ENCODE results near the gene GATAD2A. TPM values are rescaled to one million over a fixed set of nuclear protein-coding genes. Genes with fewer than 3 reads are reported as not detected.

The GATAD2A gene
- total RNA-seq, 6 experiments from 2014 or later = 23.9 to 59.6 (median 39.2) TPM

DNA sequence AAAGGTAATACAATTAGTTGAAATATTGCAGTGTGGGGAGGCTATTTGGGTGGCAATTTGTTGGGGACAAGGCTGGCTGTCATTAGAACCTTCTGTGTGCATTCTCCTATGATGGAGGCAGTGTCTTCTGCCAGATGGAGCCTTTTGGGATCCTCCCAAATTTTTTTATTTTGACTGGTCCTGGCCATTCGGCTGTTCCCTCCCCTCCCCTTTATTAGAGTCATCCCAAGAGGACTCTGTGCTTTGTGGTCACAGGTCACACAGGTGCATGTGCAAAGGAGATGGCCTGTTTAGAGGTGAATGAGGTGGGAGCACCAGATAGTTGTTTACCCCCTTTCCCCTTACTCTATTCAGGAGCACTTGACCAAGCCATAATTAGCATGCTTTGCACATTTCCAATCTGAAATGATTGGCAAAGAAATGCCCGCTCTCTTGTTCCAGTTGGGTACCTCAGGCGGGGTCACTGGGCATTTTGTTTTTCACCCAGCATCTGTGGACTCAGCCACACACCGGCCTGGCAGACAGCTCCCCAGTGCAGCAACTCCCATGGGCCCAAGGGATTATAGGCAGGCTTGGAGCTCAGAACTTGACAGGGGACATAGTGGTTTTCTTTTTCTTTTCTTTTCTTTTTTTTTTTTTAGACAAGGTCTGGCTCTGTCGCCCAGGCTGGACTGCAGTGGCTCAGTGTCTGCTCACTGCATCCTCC lies 19.8 kb downstream of the GATAD2A start:
- H3K27me3 ChIP-seq = no peaks in the 10 kb centered on the region
- H3K36me3 ChIP-seq = no peaks in the 10 kb centered on the region
- intact Hi-C loops (cut with DNase I) = no loop called here
- no peak overlapping the region for H3K4me3 ChIP-seq
- ATAC-seq = peak; percentile 46 to 65 (median 58)
- no peaks in the 10 kb centered on the region for H3K9me3 ChIP-seq
- H3K4me1 ChIP-seq = peaks cover 0 to 34% (median 11%) of the 10 kb centered on the region in 4 donors
- 16% methylated on average over 3 of the region's 5 CpGs for WGBS (ENCODE audit: insufficient coverage, low coverage, low lambda C conversion rate, missing lambda C conversion rate)
- TF ChIP-seq POLR2A (IDR thresholded peaks at IDR 0.05) = no peak
- TF ChIP-seq, protein P1, sequence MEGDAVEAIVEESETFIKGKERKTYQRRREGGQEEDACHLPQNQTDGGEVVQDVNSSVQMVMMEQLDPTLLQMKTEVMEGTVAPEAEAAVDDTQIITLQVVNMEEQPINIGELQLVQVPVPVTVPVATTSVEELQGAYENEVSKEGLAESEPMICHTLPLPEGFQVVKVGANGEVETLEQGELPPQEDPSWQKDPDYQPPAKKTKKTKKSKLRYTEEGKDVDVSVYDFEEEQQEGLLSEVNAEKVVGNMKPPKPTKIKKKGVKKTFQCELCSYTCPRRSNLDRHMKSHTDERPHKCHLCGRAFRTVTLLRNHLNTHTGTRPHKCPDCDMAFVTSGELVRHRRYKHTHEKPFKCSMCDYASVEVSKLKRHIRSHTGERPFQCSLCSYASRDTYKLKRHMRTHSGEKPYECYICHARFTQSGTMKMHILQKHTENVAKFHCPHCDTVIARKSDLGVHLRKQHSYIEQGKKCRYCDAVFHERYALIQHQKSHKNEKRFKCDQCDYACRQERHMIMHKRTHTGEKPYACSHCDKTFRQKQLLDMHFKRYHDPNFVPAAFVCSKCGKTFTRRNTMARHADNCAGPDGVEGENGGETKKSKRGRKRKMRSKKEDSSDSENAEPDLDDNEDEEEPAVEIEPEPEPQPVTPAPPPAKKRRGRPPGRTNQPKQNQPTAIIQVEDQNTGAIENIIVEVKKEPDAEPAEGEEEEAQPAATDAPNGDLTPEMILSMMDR (IDR thresholded peaks at IDR 0.05) = no peak
- peak overlapping the region in 2 of 3 donors; percentile 24 to 49 for H3K27ac ChIP-seq
- no peak for DNase-seq

GRCh38 chr19:19426216-19426615 lies 20.7 kb downstream of the GATAD2A start:
- Histone ChIP-seq H3K36me3 (no peaks in the 10 kb centered on the region), H3K27ac (no peak overlapping the region), H3K9me3 (no peaks in the 10 kb centered on the region), H3K4me1 (peaks cover 0 to 34% (median 11%) of the 10 kb centered on the region in 4 donors), H3K27me3 (no peaks in the 10 kb centered on the region), H3K4me3 (no peak overlapping the region)
- intact Hi-C loops (cut with DNase I) = no loop called here
- DNase-seq = no peak
- TF ChIP-seq, protein P1 (IDR thresholded peaks at IDR 0.05) = no peak
- TF ChIP-seq POLR2A (IDR thresholded peaks at IDR 0.05) = no peak
- WGBS (ENCODE audit: insufficient coverage, low coverage, low lambda C conversion rate, missing lambda C conversion rate) = 100% methylated on average over 4 of the region's 6 CpGs
- no peak for ATAC-seq

DNA sequence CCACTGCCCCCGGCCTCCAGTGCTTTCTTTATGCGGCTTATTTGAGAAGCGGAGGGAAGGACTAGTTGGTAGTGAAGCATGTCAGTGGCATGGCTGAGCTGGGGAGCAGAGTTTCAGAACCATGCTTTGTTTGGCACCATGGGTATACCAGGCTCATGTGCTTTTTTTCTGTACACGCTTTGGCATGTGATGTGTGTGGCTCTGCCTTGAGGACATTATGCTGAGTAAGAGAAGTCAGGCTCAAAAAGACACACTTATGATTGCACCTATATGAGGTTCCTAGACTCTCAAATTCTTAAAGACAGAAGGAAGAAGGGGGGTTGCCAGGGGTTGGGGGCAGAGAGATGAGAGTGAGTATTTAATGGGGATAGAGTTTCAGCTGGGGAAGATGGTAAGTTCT lies 21.3 kb downstream of the GATAD2A start:
- Histone ChIP-seq H3K27ac (no peak overlapping the region), H3K4me1 (peaks cover 0 to 34% (median 10%) of the 10 kb centered on the region in 4 donors), H3K9me3 (no peaks in the 10 kb centered on the region), H3K36me3 (no peaks in the 10 kb centered on the region), H3K4me3 (no peak overlapping the region), H3K27me3 (no peaks in the 10 kb centered on the region)
- no peak for TF ChIP-seq POLR2A (IDR thresholded peaks at IDR 0.05)
- TF ChIP-seq, protein P1 (IDR thresholded peaks at IDR 0.05) = no peak
- intact Hi-C loops (cut with DNase I) = no loop called here
- 92% methylated on average over 2 of the region's 4 CpGs for WGBS (ENCODE audit: insufficient coverage, low coverage, low lambda C conversion rate, missing lambda C conversion rate)
- no peak for ATAC-seq
- no peak for DNase-seq

- H3K27ac ChIP-seq = no peak overlapping the region
- ATAC-seq (no peak), DNase-seq (no peak)
- H3K4me1 ChIP-seq = peaks cover 0 to 32% (median 7%) of the 10 kb centered on the region in 4 donors
- intact Hi-C loops (cut with DNase I) = no loop called here
- H3K27me3 ChIP-seq = no peaks in the 10 kb centered on the region
- WGBS (ENCODE audit: insufficient coverage, low coverage, low lambda C conversion rate, missing lambda C conversion rate) = 55% methylated on average over 3 of the region's 3 CpGs
- no peaks in the 10 kb centered on the region for H3K9me3 ChIP-seq
- no peaks in the 10 kb centered on the region for H3K36me3 ChIP-seq
- H3K4me3 ChIP-seq = no peak overlapping the region
- TF ChIP-seq, protein P1 (IDR thresholded peaks at IDR 0.05) = no peak
- no peak for TF ChIP-seq POLR2A (IDR thresholded peaks at IDR 0.05)
Observed at GRCh38 chr19:19427302-19427701, 21.8 kb downstream of the GATAD2A start.
